Epithelial cell of proximal tubule (primary cell): ENCODE measurements around the gene AP4M1. TPM values are rescaled to one million over a fixed set of nuclear protein-coding genes. Genes with fewer than 3 reads are reported as not detected.

Experiments
- DNase-seq: peaks from one replicate; pipeline ENCODE4 v3.0.0-alpha.2; 2011; ENCODE audit warnings: low read depth
- H3K4me3 ChIP-seq: 2 replicates; pipeline ENCODE4 v1.5.1; 2011; ENCODE audit warnings: low read depth, mild to moderate bottlenecking, low read length
- total RNA-seq: library from RNA; depleted of rRNA; stranded (reverse); fragments of >200 nt; gene quantifications from 2 replicates; pipeline ENCODE4 v1.2.3, GENCODE V29; 2015
- TF ChIP-seq, protein P1 (sequence below): conservative IDR thresholded peaks from 2 replicates; pipeline ENCODE4 v1.5.1; 2012; ENCODE audit warnings: low read depth, mild to moderate bottlenecking, low read length

The AP4M1 gene
- total RNA-seq, 1 donor from 2014 or later = 11.5 TPM

DNA sequence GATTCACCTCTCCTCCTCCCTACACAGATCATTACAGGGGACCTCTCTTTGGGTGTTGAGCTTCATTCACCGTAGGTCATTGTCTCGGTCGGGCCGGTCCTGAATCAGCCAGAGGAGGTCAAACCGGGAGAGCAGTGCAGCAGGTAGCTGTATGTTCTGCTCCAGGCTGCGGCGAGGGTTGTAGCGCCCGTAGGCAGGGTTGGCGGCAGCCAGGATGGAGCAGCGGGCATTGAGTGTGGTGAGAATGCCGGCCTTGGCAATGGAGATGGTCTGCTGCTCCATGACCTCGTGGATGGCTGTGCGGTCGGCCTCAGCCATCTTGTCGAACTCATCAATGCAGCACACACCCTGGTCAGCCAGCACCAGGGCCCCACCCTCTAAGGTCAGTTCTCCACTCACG is 5.7 kb upstream of the AP4M1 start:
- no peak overlapping the region for H3K4me3 ChIP-seq
- no peak for DNase-seq
- TF ChIP-seq, protein P1, sequence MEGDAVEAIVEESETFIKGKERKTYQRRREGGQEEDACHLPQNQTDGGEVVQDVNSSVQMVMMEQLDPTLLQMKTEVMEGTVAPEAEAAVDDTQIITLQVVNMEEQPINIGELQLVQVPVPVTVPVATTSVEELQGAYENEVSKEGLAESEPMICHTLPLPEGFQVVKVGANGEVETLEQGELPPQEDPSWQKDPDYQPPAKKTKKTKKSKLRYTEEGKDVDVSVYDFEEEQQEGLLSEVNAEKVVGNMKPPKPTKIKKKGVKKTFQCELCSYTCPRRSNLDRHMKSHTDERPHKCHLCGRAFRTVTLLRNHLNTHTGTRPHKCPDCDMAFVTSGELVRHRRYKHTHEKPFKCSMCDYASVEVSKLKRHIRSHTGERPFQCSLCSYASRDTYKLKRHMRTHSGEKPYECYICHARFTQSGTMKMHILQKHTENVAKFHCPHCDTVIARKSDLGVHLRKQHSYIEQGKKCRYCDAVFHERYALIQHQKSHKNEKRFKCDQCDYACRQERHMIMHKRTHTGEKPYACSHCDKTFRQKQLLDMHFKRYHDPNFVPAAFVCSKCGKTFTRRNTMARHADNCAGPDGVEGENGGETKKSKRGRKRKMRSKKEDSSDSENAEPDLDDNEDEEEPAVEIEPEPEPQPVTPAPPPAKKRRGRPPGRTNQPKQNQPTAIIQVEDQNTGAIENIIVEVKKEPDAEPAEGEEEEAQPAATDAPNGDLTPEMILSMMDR = no peak

DNA sequence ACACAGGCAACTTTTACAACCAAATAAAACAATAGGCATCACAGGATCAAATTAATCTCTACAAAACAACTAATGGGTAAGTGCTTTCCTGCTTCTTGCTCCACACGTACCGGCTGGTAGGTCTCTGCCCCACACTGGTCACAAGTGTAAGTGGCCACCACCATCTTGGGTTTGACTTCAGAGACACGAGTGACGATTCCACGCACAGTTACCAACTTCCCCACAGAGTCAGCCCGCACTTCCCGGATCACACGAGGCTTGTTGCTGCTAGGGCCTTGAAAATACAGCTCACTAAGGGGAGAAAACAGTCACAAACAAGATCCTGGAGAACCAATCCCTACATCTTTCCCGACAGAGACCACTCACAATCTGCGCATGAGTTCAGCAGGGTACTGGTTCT is 2.5 kb upstream of the AP4M1 start:
- TF ChIP-seq, protein P1 = no peak
- peak overlapping the region; percentile 74 for H3K4me3 ChIP-seq
- DNase-seq = no peak

DNA sequence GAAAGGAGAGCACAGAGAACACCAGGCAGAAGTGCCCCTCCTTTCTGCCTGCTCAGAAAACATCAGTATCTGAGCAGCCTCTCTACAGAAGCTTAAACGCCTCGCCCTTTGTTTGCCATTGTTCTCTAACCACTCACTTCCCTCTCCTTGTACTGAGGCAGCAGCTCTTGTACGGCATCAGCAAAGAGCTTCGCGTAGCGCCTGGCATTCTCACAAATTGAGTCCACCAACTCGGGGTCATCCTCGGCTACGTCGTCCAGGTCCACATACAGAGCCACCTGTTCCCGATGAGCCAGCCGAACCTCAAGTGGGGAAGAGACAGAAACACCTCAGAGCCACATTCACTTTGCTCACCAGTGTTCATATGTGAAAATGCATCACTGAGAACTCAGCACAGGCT is 2.0 kb upstream of the AP4M1 start:
- no peak for DNase-seq
- peak overlapping the region; percentile 74 for H3K4me3 ChIP-seq
- TF ChIP-seq, protein P1 = no peak

GRCh38 chr7:100100420-100101015 is 925 bp upstream of the AP4M1 start:
- peak; percentile 80 for DNase-seq
- TF ChIP-seq, protein P1 = no peak
- H3K4me3 ChIP-seq = peak overlapping the region; percentile 74

- no peak for DNase-seq
- peak overlapping the region; percentile 74 for H3K4me3 ChIP-seq
- TF ChIP-seq, protein P1 = no peak
These were observed 1.8 kb downstream of the AP4M1 start for GRCh38 chr7:100102950-100103840.

DNA sequence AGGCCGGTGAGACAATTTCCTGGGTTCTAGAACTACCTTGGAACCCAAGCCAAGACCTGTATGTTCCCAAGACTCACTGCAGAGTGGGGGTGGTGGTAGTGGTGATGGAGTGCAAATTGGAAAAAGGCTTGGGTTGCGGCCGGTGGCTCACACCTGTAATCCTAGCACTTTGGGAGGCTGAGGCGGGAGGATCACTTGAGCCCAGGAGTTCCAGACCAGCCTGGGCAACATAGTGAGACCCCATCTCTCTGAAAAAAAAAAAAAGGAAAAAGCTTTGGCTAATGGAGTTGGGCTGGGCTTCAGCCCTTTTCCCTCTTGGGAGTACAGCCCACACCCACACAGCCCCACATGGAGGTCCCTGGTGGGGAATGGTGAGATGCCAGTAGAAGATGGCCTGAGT is 4.1 kb downstream of the AP4M1 start:
- TF ChIP-seq, protein P1 = no peak
- H3K4me3 ChIP-seq = no peak overlapping the region
- DNase-seq = no peak
